ENCODE results near the gene INKA2.

The INKA2 gene

DNA sequence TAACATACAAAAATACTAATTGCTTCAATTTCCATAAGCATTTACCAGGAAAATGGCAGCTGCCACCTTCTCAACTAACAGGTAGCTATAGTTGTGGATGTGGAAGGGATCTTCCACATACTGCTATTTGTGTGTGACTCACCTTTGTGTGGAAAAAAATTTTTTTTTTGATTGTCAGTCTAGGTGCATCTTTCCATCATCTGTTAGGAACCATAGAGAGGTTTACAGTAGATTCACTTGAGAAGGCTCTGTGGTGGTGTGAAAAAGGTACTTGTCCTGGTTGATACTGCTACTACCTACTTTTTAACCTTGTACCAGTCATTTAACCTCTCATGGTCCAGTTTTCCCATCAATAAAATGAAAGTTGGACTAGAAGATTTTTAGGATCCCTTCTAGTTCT lies 29.4 kb upstream of the INKA2 start:
- no peak overlapping the region for H2BK5ac ChIP-seq (ENCODE audit: low read depth, low read length, poor library complexity, severe bottlenecking)
- no peaks in the 10 kb centered on the region for H3K4me1 ChIP-seq (ENCODE audit: control insufficient read depth, insufficient read depth, low read depth, low read length)
- peaks cover 15% of the 10 kb centered on the region for H3K79me1 ChIP-seq (replicated peaks; ENCODE audit: low read length, poor library complexity, severe bottlenecking)
- no peak overlapping the region for H3K14ac ChIP-seq (ENCODE audit: low read length in 2 of 2)
- H3K4ac ChIP-seq (ENCODE audit: low read depth in 1 of 2, low read length in 2 of 2) = no peak overlapping the region
- H3K36me3 ChIP-seq (ENCODE audit: control insufficient read depth in 1 of 2, insufficient read depth in 2 of 2, low read depth in 1 of 2, low read length in 2 of 2) = peaks cover 4 to 55% of the 10 kb centered on the region in 2 experiments
- H3K18ac ChIP-seq (ENCODE audit: low read depth in 1 of 2, low read length in 2 of 2) = no peak overlapping the region
- H3K9me3 ChIP-seq (ENCODE audit: control insufficient read depth, low read length) = no peaks in the 10 kb centered on the region
- H3K9ac ChIP-seq (ENCODE audit: low read length) = no peak overlapping the region
- H3K27ac ChIP-seq (ENCODE audit: low read length, poor library complexity, severe bottlenecking) = peak overlapping the region; percentile 38
- no peak overlapping the region for H2BK12ac ChIP-seq (ENCODE audit: low read length in 2 of 2)
- no peak overlapping the region for H2BK15ac ChIP-seq (ENCODE audit: low read depth, poor library complexity, severe bottlenecking)
- H2BK120ac ChIP-seq (ENCODE audit: low read depth, low read length) = no peak overlapping the region
- no peak overlapping the region for H2AK5ac ChIP-seq (ENCODE audit: low read length, severe bottlenecking)
- no peak overlapping the region for H4K8ac ChIP-seq (ENCODE audit: low read length)
- H3K27me3 ChIP-seq (ENCODE audit: control insufficient read depth in 1 of 2, insufficient read depth in 1 of 2, low read length in 2 of 2) = no peaks in the 10 kb centered on the region
- DNase-seq = no peak
- no peak overlapping the region for H3K4me3 ChIP-seq (ENCODE audit: insufficient read depth in 1 of 2, low read depth in 1 of 2, low read length in 2 of 2)
- H4K91ac ChIP-seq (ENCODE audit: low read length) = no peak overlapping the region
- H3K4me2 ChIP-seq (ENCODE audit: low read length, poor library complexity, severe bottlenecking) = no peak overlapping the region
- H3K23ac ChIP-seq (ENCODE audit: low read length in 2 of 2) = no peak overlapping the region
- H2AFZ ChIP-seq (ENCODE audit: low read depth, low read length) = no peak overlapping the region

GRCh38 chr1:111768023-111768422 lies 28.8 kb upstream of the INKA2 start:
- H2BK120ac ChIP-seq (ENCODE audit: low read depth, low read length) = no peak overlapping the region
- DNase-seq = no peak
- H4K91ac ChIP-seq (ENCODE audit: low read length) = no peak overlapping the region
- no peaks in the 10 kb centered on the region for H3K9me3 ChIP-seq (ENCODE audit: control insufficient read depth, low read length)
- no peak overlapping the region for H3K14ac ChIP-seq (ENCODE audit: low read length in 2 of 2)
- H4K8ac ChIP-seq (ENCODE audit: low read length) = no peak overlapping the region
- H2AFZ ChIP-seq (ENCODE audit: low read depth, low read length) = no peak overlapping the region
- H2BK12ac ChIP-seq (ENCODE audit: low read length in 2 of 2) = no peak overlapping the region
- peaks cover 17% of the 10 kb centered on the region for H3K79me1 ChIP-seq (replicated peaks; ENCODE audit: low read length, poor library complexity, severe bottlenecking)
- H3K4me1 ChIP-seq (ENCODE audit: control insufficient read depth, insufficient read depth, low read depth, low read length) = no peaks in the 10 kb centered on the region
- H3K27ac ChIP-seq (ENCODE audit: low read length, poor library complexity, severe bottlenecking) = no peak overlapping the region
- no peak overlapping the region for H2BK5ac ChIP-seq (ENCODE audit: low read depth, low read length, poor library complexity, severe bottlenecking)
- no peak overlapping the region for H2BK15ac ChIP-seq (ENCODE audit: low read depth, poor library complexity, severe bottlenecking)
- H3K27me3 ChIP-seq (ENCODE audit: control insufficient read depth in 1 of 2, insufficient read depth in 1 of 2, low read length in 2 of 2) = no peaks in the 10 kb centered on the region
- no peak overlapping the region for H3K4me2 ChIP-seq (ENCODE audit: low read length, poor library complexity, severe bottlenecking)
- H3K36me3 ChIP-seq (ENCODE audit: control insufficient read depth in 1 of 2, insufficient read depth in 2 of 2, low read depth in 1 of 2, low read length in 2 of 2) = peaks cover 6 to 61% of the 10 kb centered on the region in 2 experiments
- no peak overlapping the region for H3K4ac ChIP-seq (ENCODE audit: low read depth in 1 of 2, low read length in 2 of 2)
- peak overlapping the region; percentile 6 for H3K9ac ChIP-seq (ENCODE audit: low read length)
- no peak overlapping the region for H2AK5ac ChIP-seq (ENCODE audit: low read length, severe bottlenecking)
- no peak overlapping the region for H3K4me3 ChIP-seq (ENCODE audit: insufficient read depth in 1 of 2, low read depth in 1 of 2, low read length in 2 of 2)
- H3K18ac ChIP-seq (ENCODE audit: low read depth in 1 of 2, low read length in 2 of 2) = no peak overlapping the region
- H3K23ac ChIP-seq (ENCODE audit: low read length in 2 of 2) = no peak overlapping the region

DNA sequence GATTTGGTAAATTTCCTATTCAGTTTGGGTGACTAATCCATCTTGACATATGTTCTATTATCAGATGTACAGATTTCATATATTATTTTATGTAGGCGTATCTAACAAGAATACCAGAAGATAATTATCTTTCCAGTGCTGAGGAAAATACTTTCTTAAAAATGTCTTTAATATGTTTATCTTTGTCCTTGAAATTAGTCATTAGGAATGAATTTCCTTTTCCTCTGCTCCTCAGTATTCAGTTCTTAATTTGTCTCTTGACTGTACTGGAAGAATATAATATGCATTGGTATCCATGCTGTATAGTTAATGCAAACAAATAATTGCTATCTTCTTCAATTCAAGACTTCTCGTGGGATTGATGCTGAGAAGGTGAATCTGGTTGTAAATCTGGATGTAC lies 23.1 kb upstream of the INKA2 start:
- H3K18ac ChIP-seq (ENCODE audit: low read depth in 1 of 2, low read length in 2 of 2) = no peak overlapping the region
- no peaks in the 10 kb centered on the region for H3K9me3 ChIP-seq (ENCODE audit: control insufficient read depth, low read length)
- DNase-seq = no peak
- H2AFZ ChIP-seq (ENCODE audit: low read depth, low read length) = no peak overlapping the region
- H4K8ac ChIP-seq (ENCODE audit: low read length) = no peak overlapping the region
- 97% methylated on average over 1 of the region's 2 CpGs for WGBS
- H2AK5ac ChIP-seq (ENCODE audit: low read length, severe bottlenecking) = no peak overlapping the region
- peaks cover 10 to 84% of the 10 kb centered on the region in 2 experiments for H3K36me3 ChIP-seq (ENCODE audit: control insufficient read depth in 1 of 2, insufficient read depth in 2 of 2, low read depth in 1 of 2, low read length in 2 of 2)
- no peak overlapping the region for H4K91ac ChIP-seq (ENCODE audit: low read length)
- H3K4ac ChIP-seq (ENCODE audit: low read depth in 1 of 2, low read length in 2 of 2) = no peak overlapping the region
- H3K79me1 ChIP-seq (replicated peaks; ENCODE audit: low read length, poor library complexity, severe bottlenecking) = peaks cover 18% of the 10 kb centered on the region
- no peak overlapping the region for H2BK15ac ChIP-seq (ENCODE audit: low read depth, poor library complexity, severe bottlenecking)
- H2BK12ac ChIP-seq (ENCODE audit: low read length in 2 of 2) = no peak overlapping the region
- no peak overlapping the region for H2BK120ac ChIP-seq (ENCODE audit: low read depth, low read length)
- H3K23ac ChIP-seq (ENCODE audit: low read length in 2 of 2) = no peak overlapping the region
- no peak overlapping the region for H3K14ac ChIP-seq (ENCODE audit: low read length in 2 of 2)
- H3K27me3 ChIP-seq (ENCODE audit: control insufficient read depth in 1 of 2, insufficient read depth in 1 of 2, low read length in 2 of 2) = no peaks in the 10 kb centered on the region
- no peaks in the 10 kb centered on the region for H3K4me1 ChIP-seq (ENCODE audit: control insufficient read depth, insufficient read depth, low read depth, low read length)
- no peak overlapping the region for H2BK5ac ChIP-seq (ENCODE audit: low read depth, low read length, poor library complexity, severe bottlenecking)
- H3K27ac ChIP-seq (ENCODE audit: low read length, poor library complexity, severe bottlenecking) = no peak overlapping the region
- H3K4me2 ChIP-seq (ENCODE audit: low read length, poor library complexity, severe bottlenecking) = no peak overlapping the region
- peak overlapping the region; percentile 19 for H3K9ac ChIP-seq (ENCODE audit: low read length)
- H3K4me3 ChIP-seq (ENCODE audit: insufficient read depth in 1 of 2, low read depth in 1 of 2, low read length in 2 of 2) = no peak overlapping the region

DNA sequence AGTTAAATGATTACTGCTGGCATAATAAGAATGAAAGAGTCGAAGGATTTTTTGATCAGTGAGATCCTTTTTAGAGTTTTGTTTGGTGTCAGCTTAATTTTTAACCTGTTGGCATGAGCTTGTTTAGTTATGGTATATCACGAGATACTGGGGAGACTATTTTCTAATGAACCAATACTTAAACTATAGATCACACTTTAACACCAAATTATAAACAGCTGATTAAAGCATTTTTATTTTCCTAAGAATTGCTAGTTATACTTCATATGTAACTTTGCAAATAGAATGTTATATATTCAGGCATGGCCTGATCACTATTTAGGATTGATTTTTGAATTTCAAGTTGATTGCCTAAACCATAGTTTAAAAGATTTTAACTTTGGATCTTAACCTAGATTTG lies 22.5 kb upstream of the INKA2 start:
- Histone ChIP-seq H3K23ac (ENCODE audit: low read length in 2 of 2) (no peak overlapping the region), H3K27ac (ENCODE audit: low read length, poor library complexity, severe bottlenecking) (no peak overlapping the region), H2BK12ac (ENCODE audit: low read length in 2 of 2) (no peak overlapping the region), H3K27me3 (ENCODE audit: control insufficient read depth in 1 of 2, insufficient read depth in 1 of 2, low read length in 2 of 2) (no peaks in the 10 kb centered on the region), H3K4me2 (ENCODE audit: low read length, poor library complexity, severe bottlenecking) (no peak overlapping the region), H3K9ac (ENCODE audit: low read length) (peak overlapping the region; percentile 19), H3K4me3 (ENCODE audit: insufficient read depth in 1 of 2, low read depth in 1 of 2, low read length in 2 of 2) (no peak overlapping the region), H3K4ac (ENCODE audit: low read depth in 1 of 2, low read length in 2 of 2) (no peak overlapping the region), H2BK15ac (ENCODE audit: low read depth, poor library complexity, severe bottlenecking) (no peak overlapping the region), H2AFZ (ENCODE audit: low read depth, low read length) (no peak overlapping the region), H3K79me1 (replicated peaks; ENCODE audit: low read length, poor library complexity, severe bottlenecking) (peaks cover 18% of the 10 kb centered on the region), H3K9me3 (ENCODE audit: control insufficient read depth, low read length) (no peaks in the 10 kb centered on the region), H3K14ac (ENCODE audit: low read length in 2 of 2) (no peak overlapping the region), H4K8ac (ENCODE audit: low read length) (no peak overlapping the region), H3K4me1 (ENCODE audit: control insufficient read depth, insufficient read depth, low read depth, low read length) (peaks cover 3% of the 10 kb centered on the region), H2BK5ac (ENCODE audit: low read depth, low read length, poor library complexity, severe bottlenecking) (no peak overlapping the region), H4K91ac (ENCODE audit: low read length) (no peak overlapping the region), H3K36me3 (ENCODE audit: control insufficient read depth in 1 of 2, insufficient read depth in 2 of 2, low read depth in 1 of 2, low read length in 2 of 2) (peaks cover 10 to 78% of the 10 kb centered on the region in 2 experiments), H2AK5ac (ENCODE audit: low read length, severe bottlenecking) (no peak overlapping the region), H3K18ac (ENCODE audit: low read depth in 1 of 2, low read length in 2 of 2) (no peak overlapping the region), H2BK120ac (ENCODE audit: low read depth, low read length) (no peak overlapping the region)
- 89% methylated on average over 1 of the region's 2 CpGs for WGBS
- no peak for DNase-seq

Measured in mesenchymal stem cell (in vitro differentiated cells and primary cell).